Measurements from ENCODE around the gene IPMK. TPM values are rescaled to one million over a fixed set of nuclear protein-coding genes. Genes with fewer than 3 reads are reported as not detected.

The IPMK gene
- total RNA-seq, 1 experiment from 2014 or later = 10.0 TPM

DNA sequence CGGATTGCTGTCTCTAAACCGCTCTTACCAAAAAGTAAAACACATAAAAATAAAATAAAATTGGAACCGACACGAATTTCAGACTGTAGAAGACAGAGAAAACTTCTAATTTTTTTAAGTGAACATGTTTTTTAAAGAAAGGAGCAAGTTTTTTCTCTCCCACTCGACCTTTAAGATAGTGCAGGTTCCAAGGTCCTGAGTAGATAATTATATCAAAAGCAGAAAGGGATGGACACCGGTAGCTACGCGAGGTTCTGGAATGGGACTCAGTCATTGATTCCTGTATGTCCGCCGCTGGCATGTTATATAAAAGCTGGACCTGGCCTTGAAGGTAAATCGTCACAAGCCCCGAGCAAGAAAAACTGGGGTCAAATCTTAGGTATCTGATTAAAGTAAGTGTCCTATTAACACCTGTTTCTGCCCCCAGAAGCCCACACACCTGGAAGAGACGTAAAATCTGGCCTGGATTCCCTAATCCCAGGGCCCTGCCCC lies 806 bp upstream of the IPMK start:
- BruUV-seq (replicated peaks) = no TSS peak
- TF ChIP-seq, protein P1, sequence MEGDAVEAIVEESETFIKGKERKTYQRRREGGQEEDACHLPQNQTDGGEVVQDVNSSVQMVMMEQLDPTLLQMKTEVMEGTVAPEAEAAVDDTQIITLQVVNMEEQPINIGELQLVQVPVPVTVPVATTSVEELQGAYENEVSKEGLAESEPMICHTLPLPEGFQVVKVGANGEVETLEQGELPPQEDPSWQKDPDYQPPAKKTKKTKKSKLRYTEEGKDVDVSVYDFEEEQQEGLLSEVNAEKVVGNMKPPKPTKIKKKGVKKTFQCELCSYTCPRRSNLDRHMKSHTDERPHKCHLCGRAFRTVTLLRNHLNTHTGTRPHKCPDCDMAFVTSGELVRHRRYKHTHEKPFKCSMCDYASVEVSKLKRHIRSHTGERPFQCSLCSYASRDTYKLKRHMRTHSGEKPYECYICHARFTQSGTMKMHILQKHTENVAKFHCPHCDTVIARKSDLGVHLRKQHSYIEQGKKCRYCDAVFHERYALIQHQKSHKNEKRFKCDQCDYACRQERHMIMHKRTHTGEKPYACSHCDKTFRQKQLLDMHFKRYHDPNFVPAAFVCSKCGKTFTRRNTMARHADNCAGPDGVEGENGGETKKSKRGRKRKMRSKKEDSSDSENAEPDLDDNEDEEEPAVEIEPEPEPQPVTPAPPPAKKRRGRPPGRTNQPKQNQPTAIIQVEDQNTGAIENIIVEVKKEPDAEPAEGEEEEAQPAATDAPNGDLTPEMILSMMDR (IDR thresholded peaks at IDR 0.05; ENCODE audit: unreplicated experiment) = no peak
- intact Hi-C loops (cut with micrococcal nuclease; ENCODE audit: unreplicated experiment) = no loop called here
- peaks cover 15% of the 10 kb centered on the region for H3K4me1 Mint-ChIP-seq (ENCODE audit: low read depth, unreplicated experiment)
- H3K4me3 Mint-ChIP-seq (ENCODE audit: low read depth, unreplicated experiment) = peak overlapping the region; percentile 100
- CTCF ChIA-PET = interaction anchor here (0.6 to 1.9 kb wide), 6 partner anchors 23 to 1525 kb away, joined by 3 to 12 read pairs (median 4); partner anchors contain the start of gene TFAM
- H3K27ac Mint-ChIP-seq (ENCODE audit: unreplicated experiment) = peak overlapping the region; percentile 86
- H3K9me3 Mint-ChIP-seq (ENCODE audit: low read depth, unreplicated experiment) = no peaks in the 10 kb centered on the region
- peaks cover 41% of the 10 kb centered on the region for H3K36me3 Mint-ChIP-seq (ENCODE audit: insufficient read depth, unreplicated experiment)
- no peak for DNase-seq
- H3K27me3 Mint-ChIP-seq (ENCODE audit: unreplicated experiment) = no peaks in the 10 kb centered on the region

DNA sequence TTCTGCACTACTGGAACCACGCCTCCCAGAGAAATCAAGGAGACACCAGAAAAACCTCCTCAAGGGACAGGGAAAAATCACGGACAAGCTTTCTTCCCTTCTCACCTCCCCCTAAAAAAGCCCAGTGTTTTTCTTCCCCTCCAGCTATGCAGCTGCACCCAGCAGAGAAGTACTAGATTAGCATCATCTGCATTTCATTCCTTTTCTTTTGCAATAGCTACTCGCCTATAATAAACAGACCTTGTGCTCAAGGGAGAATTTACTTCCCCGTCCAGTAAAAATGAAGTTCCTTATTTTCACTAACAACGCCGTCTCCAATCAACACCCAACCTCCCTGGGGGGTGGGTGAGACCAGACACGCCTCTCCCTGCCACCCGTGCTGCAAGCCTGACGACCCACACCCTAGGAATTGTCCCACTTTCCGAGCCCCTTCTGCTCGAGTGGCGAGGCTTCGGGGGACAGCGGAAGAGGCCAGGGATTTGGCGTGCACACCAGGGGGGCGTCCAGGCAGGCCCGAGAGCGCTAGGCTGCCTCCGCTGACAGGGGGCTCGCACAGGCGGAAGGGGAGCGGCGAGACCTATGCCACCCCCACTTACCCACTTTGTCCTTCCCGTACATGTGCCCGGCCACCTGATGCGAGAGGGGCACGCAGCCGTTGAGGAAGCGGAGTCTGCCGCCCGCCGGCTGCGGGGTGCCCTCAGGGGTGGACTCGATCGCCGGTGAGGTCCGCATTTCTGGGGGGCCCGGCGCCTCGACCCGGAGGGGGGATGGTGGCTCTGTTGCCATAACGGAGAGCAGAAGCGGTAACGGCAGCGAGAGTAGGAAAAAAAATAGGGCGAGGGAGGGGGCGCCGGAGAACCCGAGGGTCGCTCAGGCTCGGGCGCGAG lies 625 bp downstream of the IPMK start:
- peaks cover 41% of the 10 kb centered on the region for H3K36me3 Mint-ChIP-seq (ENCODE audit: insufficient read depth, unreplicated experiment)
- TF ChIP-seq, protein P1 (IDR thresholded peaks at IDR 0.05; ENCODE audit: unreplicated experiment) = no peak
- CTCF ChIA-PET = interaction anchor here (0.9 kb wide), 1 partner anchor 90 kb away, joined by 3 read pairs; no protein-coding TSS in a partner anchor
- intact Hi-C loops (cut with micrococcal nuclease; ENCODE audit: unreplicated experiment) = no loop called here
- peak overlapping the region; percentile 100 for H3K4me3 Mint-ChIP-seq (ENCODE audit: low read depth, unreplicated experiment)
- no peaks in the 10 kb centered on the region for H3K27me3 Mint-ChIP-seq (ENCODE audit: unreplicated experiment)
- peak overlapping the region; percentile 93 for H3K27ac Mint-ChIP-seq (ENCODE audit: unreplicated experiment)
- peaks cover 5% of the 10 kb centered on the region for H3K4me1 Mint-ChIP-seq (ENCODE audit: low read depth, unreplicated experiment)
- H3K9me3 Mint-ChIP-seq (ENCODE audit: low read depth, unreplicated experiment) = no peaks in the 10 kb centered on the region
- DNase-seq = peak; percentile 76
- BruUV-seq (replicated peaks) = no TSS peak

DNA sequence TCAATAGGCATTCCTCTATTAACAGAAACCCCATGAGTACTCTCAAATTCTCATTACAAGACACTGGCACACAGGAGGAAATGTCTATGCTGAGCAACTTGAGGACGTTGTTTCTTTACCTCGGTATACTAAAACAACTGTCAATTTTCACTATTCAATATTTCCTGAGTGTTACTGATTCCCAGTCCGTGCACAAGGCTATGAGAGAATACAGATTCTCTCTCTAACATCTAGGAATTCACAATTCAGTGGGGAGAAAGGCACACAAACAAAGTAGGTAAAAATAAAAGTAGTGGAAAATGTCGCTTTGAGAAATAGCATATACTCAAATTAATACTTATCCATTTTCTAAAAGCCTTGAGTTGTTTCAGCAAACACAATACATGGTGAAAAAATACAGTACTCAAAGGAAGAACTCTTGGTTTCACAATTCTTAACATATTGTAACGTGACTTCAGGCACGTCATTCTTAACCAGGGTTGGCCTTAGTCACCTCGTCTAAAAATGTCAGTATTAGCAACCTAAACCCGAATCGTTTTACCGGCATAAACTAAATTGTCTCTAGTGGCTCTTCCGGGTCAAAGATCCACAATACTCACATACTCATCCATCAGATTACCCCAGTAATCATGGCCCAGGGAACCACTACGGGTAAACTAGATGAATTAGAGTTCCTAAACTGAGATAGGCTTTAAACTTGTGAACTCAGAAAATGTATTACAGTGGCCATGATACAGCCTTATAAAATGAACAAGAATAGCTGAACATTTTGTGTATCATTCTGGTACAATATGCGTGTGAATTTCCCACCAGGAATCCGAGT lies 1.5 kb downstream of the IPMK start:
- no peaks in the 10 kb centered on the region for H3K4me1 Mint-ChIP-seq (ENCODE audit: low read depth, unreplicated experiment)
- CTCF ChIA-PET = interaction anchor here (0.9 kb wide), 1 partner anchor 89 kb away, joined by 3 read pairs; no protein-coding TSS in a partner anchor

DNA sequence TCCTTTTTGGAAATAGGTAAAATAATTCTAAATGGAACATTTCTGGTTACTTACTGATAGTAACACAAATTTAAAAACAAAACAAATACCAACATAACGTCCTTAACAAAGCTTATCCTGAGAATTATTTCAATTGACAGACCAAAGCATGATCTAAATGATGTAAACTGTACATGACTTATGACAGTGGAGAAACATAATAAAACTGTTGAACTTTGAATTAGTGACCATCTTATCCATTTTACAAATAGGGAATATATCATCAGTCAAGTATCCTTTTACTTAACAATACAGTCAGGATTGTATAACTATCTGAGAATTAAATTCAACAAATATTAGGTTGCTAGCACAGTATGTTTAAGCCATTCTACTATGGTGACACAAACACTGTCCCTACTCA lies 2.4 kb downstream of the IPMK start:
- peaks cover 41% of the 10 kb centered on the region for H3K36me3 Mint-ChIP-seq (ENCODE audit: insufficient read depth, unreplicated experiment)
- H3K27me3 Mint-ChIP-seq (ENCODE audit: unreplicated experiment) = no peaks in the 10 kb centered on the region
- no TSS peak for BruUV-seq (replicated peaks)
- no peaks in the 10 kb centered on the region for H3K9me3 Mint-ChIP-seq (ENCODE audit: low read depth, unreplicated experiment)
- peak overlapping the region; percentile 93 for H3K27ac Mint-ChIP-seq (ENCODE audit: unreplicated experiment)
- DNase-seq = no peak
- intact Hi-C loops (cut with micrococcal nuclease; ENCODE audit: unreplicated experiment) = no loop called here
- TF ChIP-seq, protein P1 (IDR thresholded peaks at IDR 0.05; ENCODE audit: unreplicated experiment) = no peak
- CTCF ChIA-PET = no interaction called here
- H3K4me3 Mint-ChIP-seq (ENCODE audit: low read depth, unreplicated experiment) = no peak overlapping the region
- H3K4me1 Mint-ChIP-seq (ENCODE audit: low read depth, unreplicated experiment) = peaks cover 6% of the 10 kb centered on the region

More for the DNA sequence above, 1.5 kb downstream of the IPMK start:
- peak overlapping the region; percentile 93 for H3K27ac Mint-ChIP-seq (ENCODE audit: unreplicated experiment)
- intact Hi-C loops (cut with micrococcal nuclease; ENCODE audit: unreplicated experiment) = no loop called here
- TF ChIP-seq, protein P1 (IDR thresholded peaks at IDR 0.05; ENCODE audit: unreplicated experiment) = no peak
- peaks cover 41% of the 10 kb centered on the region for H3K36me3 Mint-ChIP-seq (ENCODE audit: insufficient read depth, unreplicated experiment)
- DNase-seq = no peak
- peak overlapping the region; percentile 100 for H3K4me3 Mint-ChIP-seq (ENCODE audit: low read depth, unreplicated experiment)
- BruUV-seq (replicated peaks) = TSS peak; percentile 32
- no peaks in the 10 kb centered on the region for H3K27me3 Mint-ChIP-seq (ENCODE audit: unreplicated experiment)
- no peaks in the 10 kb centered on the region for H3K9me3 Mint-ChIP-seq (ENCODE audit: low read depth, unreplicated experiment)

Data from Calu3 (cell line).